ENCODE data around the gene NSUN6.
"Not testable (repeated sequence)": the region's sequence is repeated elsewhere in the genome, so short reads cannot be mapped to it uniquely, and the experiment has no call there.

Gene NSUN6

DNA sequence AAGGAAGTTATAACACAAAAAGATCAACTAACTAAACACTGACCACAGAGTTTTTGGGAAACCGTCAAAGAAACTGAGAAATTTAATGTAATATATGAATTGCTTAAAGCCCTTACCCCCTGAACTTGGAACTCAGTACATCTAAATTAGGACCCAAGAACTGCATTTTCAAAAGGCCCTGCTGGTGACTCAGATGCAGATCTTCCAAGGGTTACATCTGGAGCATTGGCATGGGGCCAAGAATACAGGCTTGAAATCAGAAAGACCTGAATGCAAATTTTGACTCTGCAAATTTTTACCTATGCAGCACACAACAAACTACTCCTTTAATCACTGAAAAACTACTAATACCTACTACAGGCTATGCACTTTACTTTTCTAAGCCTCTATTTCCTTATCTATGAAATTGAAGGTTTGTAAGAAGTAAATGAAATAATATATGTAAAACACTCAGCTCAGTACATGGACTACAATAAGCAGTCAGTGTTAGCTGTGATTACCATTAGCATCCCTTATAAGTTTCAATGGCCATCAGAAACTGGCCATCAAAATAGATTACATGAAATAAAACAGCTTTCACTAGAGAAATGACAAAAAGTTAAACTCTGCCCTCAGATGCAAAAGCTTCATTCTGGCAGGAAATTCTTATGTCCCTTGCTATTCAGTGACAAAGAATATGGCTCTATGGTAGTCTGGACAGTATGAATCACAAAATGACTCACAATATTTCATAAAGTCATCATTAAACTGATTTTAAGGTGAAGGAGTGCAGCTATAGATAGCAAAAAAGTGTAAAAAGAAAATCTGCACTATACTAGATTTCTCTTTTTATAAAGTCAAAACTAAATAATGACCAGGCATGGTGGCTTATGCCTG is 43.6 kb downstream of the NSUN6 start:
- no peak for DNase-seq

- DNase-seq, result no peak
These were observed 45.2 kb downstream of the NSUN6 start for GRCh38 chr10:18606051-18606695.

GRCh38 chr10:18601321-18601720 is 50.1 kb downstream of the NSUN6 start:
- no peak for DNase-seq

- DNase-seq, result no peak
These were observed 52.0 kb downstream of the NSUN6 start for GRCh38 chr10:18599392-18599791.

GRCh38 chr10:18594574-18595156 is 56.7 kb downstream of the NSUN6 start:
- DNase-seq, result no peak

DNA sequence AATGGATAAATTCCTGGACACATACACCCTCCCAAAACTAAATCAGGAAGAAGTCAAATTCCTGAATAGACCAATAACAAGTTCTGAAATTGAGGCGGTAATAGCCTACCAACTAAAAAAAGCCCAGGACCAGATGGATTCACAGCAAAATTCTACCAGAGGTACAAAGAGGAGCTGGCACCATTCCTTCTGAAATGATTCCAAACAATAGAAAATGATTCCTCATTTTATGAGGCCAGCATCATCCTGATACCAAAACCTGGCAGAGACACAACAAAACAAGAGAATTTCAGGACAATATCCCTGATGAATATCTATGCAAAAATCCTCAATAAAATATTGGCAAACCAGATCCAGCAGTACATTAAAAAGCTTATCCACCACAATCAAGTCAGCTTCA is 60.2 kb downstream of the NSUN6 start:
- DNase-seq, result not testable (repeated sequence)

DNA sequence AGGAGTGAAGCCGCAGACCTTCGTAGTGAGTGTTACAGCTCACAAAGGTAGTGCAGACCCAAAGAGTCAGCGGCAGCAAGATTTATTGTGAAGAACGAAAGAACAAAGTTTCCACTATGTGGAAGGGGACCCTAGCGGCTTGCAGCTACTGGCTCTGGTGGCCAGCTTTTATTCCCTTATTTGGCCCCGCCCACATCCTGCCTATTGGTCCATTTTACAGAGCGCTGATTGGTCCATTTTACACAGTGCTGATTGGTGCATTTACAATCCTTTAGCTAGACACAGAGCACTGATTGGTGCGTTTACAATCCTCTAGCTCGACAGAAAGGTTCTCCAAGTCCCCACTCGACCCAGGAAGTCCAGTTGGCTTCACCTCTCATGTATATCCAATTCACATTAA is 64.8 kb downstream of the NSUN6 start:
- DNase-seq, result not testable (repeated sequence)

DNA sequence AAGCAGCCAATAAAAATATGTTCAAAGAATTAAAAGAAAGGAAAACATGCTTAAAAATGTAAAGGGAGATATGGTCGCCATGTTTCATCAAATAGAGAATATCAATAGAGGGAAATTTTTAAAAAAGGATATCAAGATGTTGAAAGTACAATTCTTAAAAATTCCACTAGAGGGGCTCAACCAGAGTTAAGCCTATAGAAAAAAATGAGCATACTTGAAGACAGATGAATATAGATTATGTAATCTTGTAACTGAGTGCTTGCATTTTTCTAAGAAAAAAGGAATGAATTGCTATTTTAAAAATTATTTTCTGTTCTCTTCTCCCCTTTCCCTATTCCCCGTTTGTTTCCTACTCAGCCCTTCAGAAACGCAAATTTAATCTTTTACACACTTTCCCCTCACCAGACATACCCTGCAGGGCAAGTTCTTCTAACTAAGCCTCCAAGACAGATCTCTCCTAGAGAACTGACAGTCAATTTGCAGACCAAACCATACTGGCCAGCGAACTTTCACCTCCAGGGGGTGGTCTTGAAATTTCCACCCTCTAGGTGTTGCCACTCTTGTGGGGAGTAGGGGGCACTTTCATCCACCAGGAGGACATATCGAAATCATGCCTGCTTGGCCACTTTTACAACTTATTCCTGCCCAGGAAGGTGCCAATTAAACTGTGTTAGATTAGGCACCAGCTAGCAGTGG is 67.7 kb downstream of the NSUN6 start:
- DNase-seq, result peak in 1 of 2 donors; percentile 2

- peak in 1 of 2 donors; percentile 1 for DNase-seq
These were observed 68.6 kb downstream of the NSUN6 start for GRCh38 chr10:18582803-18583202.

DNA sequence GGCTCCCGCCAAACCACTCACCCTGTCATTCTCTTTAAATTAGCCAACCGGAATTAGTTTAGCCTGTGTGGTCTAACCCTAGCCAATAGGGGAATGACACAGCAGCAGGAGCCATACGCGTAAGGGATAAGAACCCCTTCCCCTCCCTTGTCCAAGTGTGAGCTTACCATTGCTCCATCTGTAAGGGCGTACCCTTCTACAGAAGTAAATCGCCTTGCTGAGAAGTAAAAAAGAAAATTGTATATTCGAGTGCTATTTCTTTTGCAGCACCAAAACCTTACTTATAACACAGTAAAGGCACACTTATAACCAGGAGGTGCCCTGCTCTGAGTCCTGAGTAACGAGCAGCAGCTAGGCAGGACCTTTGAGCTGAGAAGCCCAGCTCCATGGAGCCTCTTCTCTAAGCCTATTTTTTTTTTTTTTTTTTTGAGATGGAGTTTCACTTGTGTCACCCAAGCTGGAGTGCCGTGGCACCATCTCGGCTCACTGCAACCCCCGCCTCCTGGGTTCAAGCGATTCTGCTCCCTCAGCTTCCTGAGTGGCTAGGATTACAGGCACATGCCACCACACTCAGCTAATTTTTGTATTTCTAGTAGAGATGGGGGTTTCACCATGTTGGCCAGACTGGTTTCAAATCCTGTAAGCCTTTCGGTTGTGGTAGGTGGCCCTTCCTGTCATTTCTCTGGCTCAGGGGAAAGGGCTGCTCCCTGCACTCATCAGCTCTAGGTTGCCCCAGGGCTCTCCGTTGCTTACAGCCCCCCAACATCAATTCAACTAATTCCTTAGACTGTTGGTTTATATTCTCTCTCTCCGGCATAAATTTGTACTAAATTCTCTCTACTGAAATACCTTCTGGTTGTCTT is 73.3 kb downstream of the NSUN6 start:
- no peak for DNase-seq

- DNase-seq, result no peak
These were observed 74.8 kb downstream of the NSUN6 start for GRCh38 chr10:18576586-18576985.

DNA sequence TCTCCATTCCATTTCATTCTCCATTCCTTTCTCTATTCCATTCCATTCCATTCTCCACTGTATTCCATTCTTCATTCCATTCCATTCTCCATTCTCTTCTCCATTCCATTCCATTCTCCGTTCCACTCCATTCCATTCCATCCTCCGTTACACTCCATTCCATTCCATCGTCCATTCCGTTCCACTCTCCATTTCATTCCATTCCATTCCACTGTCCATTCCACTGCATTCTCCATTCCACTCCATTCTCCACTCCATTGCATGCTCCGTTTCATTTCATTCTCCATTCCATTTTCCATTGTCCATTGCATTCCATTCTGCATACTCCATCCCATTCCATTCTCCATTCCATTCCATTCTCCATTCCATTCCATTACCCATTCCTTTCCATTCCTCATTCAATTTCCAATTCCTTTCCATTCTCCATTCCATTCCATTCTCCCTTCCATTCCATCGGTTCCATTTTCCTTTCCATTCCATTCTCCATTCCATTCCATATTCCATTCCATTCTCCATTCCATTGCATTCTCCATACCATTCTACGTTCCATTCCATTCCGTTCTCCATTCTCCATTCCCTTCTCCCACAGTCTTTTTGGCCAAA is 78.3 kb downstream of the NSUN6 start:
- DNase-seq, result no peak

- no peak for DNase-seq
These were observed 79.6 kb downstream of the NSUN6 start for GRCh38 chr10:18571780-18572179.

DNA sequence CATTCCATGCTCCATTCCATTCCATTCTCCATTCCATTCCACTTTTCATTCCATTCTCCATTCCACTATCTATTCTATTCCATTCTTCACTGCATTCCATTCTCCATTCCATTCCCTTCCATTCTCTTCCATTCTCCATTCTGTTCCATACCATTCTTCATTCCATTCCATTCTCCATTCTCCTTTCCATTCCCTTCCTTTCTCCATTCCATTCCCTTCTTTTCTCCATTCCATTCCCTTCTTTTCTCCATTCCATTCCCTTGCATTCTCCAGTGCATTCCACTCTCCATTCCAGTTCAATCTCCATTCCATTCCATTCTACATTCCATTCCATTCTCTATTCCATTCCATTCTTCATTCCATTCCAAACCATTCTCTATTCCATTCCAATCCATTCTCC is 80.3 kb downstream of the NSUN6 start:
- DNase-seq, result no peak

DNA sequence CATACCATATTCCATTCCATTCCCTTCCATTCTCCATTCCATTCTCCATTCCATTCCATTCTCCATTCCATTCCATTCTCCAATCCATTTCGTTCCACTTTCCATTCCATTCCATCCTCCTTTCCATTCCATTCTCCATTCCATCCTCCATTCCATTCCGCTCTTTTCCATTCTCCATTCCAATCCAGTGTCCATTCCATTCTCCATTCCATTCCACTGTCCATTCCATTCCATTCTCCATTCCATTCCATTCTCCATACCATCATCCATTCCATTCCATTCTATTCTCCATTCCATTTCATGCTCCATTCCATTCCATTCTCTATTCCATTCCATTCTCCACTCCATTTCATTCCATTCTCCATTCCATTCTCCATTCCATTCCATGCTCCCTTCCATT is 81.0 kb downstream of the NSUN6 start:
- not testable (repeated sequence) for DNase-seq

GRCh38 chr10:18567343-18567856 is 84.0 kb downstream of the NSUN6 start:
- DNase-seq, result no peak

GRCh38 chr10:18566177-18566576 is 85.2 kb downstream of the NSUN6 start:
- no peak for DNase-seq

GRCh38 chr10:18565006-18565405 is 86.4 kb downstream of the NSUN6 start:
- DNase-seq, result no peak

DNA sequence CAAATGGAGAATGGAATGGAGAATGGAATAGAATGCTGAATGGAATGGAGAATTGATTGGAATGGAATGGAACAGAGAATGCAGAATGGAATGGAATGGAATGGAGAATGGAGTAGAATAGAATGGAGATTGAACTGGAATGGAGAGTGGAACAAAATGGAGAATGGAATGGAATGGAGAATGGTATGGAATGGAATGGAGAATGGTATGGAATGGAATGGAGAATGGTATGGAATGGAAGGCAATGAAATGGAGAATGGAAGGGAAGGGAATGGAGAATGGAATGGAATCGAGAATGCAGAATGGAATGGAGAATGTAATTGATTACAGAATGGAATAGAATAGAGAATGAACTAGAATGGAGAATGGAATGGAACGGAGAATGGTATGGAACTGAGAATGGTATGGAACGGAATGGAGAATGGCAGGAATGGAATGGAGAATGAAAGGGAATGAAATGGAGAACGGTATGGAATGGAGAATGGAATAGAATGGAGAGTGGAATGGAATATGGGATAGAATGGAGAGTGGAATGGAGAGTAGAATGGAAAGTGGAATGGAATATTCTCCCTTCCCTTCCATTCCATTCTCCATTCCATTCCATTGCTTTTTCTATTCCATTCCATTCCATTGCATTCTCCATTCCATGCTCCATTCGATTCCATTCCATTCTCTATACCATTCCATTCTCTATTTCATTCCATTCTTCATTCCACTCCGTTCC is 88.2 kb downstream of the NSUN6 start:
- DNase-seq, result no peak

- DNase-seq, result no peak
These were observed 89.4 kb downstream of the NSUN6 start for GRCh38 chr10:18561861-18562551.

Data from CD4-positive, alpha-beta T cell treated with Interleukin-4 for 1 hour (primary cell).